ENCODE results near the gene INPP5F. TPM values are rescaled to one million over a fixed set of nuclear protein-coding genes. Genes with fewer than 3 reads are reported as not detected.
"Not testable (repeated sequence)": the region's sequence is repeated elsewhere in the genome, so short reads cannot be mapped to it uniquely, and the experiment has no call there.

The INPP5F gene
- total and polyA plus RNA-seq, 8 donors: 10.9 to 46.5 (median 40.5) TPM

GRCh38 chr10:119772334-119772733 is 46.5 kb downstream of the INPP5F start:
- Histone ChIP-seq H3K27me3 (no peaks in the 10 kb centered on the region), H3K4me3 (no peak overlapping the region), H3K36me3 (no peaks in the 10 kb centered on the region), H3K27ac (no peak overlapping the region), H3K9me3 (no peaks in the 10 kb centered on the region), H3K4me1 (peaks cover 8 to 29% of the 10 kb centered on the region in 2 donors)
- no peak for TF ChIP-seq CTCF (IDR thresholded peaks at IDR 0.05)
- intact Hi-C loops (cut with DNase I): no loop called here
- ATAC-seq: no peak
- no peak for DNase-seq

- peaks cover 8 to 29% of the 10 kb centered on the region in 2 donors for H3K4me1 ChIP-seq
- intact Hi-C loops (cut with DNase I); H3K9me3 ChIP-seq; H3K4me3 ChIP-seq; DNase-seq; ATAC-seq; H3K27ac ChIP-seq; H3K27me3 ChIP-seq; H3K36me3 ChIP-seq: not testable (repeated sequence)
These were observed 47.2 kb downstream of the INPP5F start for GRCh38 chr10:119773041-119773440.

- Histone ChIP-seq H3K27me3 (no peaks in the 10 kb centered on the region), H3K27ac (no peak overlapping the region), H3K4me3 (no peak overlapping the region), H3K9me3 (no peaks in the 10 kb centered on the region), H3K36me3 (no peaks in the 10 kb centered on the region), H3K4me1 (peaks cover 3 to 9% of the 10 kb centered on the region in 2 donors)
- TF ChIP-seq CTCF (IDR thresholded peaks at IDR 0.05): no peak
- ATAC-seq (no peak), DNase-seq (no peak)
- intact Hi-C loops (cut with DNase I): no loop called here
These were observed 49.7 kb downstream of the INPP5F start for GRCh38 chr10:119775529-119775928.

GRCh38 chr10:119776536-119776935 is 50.7 kb downstream of the INPP5F start:
- no peaks in the 10 kb centered on the region for H3K4me1 ChIP-seq
- TF ChIP-seq CTCF (IDR thresholded peaks at IDR 0.05): no peak
- DNase-seq (no peak), ATAC-seq (no peak)
- no peaks in the 10 kb centered on the region for H3K36me3 ChIP-seq
- intact Hi-C loops (cut with DNase I): no loop called here
- no peaks in the 10 kb centered on the region for H3K27me3 ChIP-seq
- H3K27ac ChIP-seq: no peak overlapping the region
- H3K9me3 ChIP-seq: no peaks in the 10 kb centered on the region
- no peak overlapping the region for H3K4me3 ChIP-seq

GRCh38 chr10:119777686-119778085 is 51.8 kb downstream of the INPP5F start:
- Histone ChIP-seq H3K36me3 (no peaks in the 10 kb centered on the region), H3K27ac (no peak overlapping the region), H3K4me3 (no peak overlapping the region), H3K27me3 (no peaks in the 10 kb centered on the region), H3K4me1 (no peaks in the 10 kb centered on the region), H3K9me3 (no peaks in the 10 kb centered on the region)
- ATAC-seq (no peak), DNase-seq (no peak)
- no peak for TF ChIP-seq CTCF (IDR thresholded peaks at IDR 0.05)
- intact Hi-C loops (cut with DNase I): no loop called here

GRCh38 chr10:119778776-119779445 is 53.1 kb downstream of the INPP5F start:
- no peak overlapping the region for H3K4me3 ChIP-seq
- intact Hi-C loops (cut with DNase I): no loop called here
- ATAC-seq (no peak), DNase-seq (no peak)
- no peaks in the 10 kb centered on the region for H3K27me3 ChIP-seq
- H3K4me1 ChIP-seq: peaks cover 0 to 4% of the 10 kb centered on the region in 2 donors
- no peak overlapping the region for H3K27ac ChIP-seq
- H3K36me3 ChIP-seq: no peaks in the 10 kb centered on the region
- no peak for TF ChIP-seq CTCF (IDR thresholded peaks at IDR 0.05)
- H3K9me3 ChIP-seq: no peaks in the 10 kb centered on the region
